Activated T-cell treated with anti-CD3 and anti-CD28 coated beads for 4 hours (primary cell): ENCODE data around the gene KLHL41.
"Not testable (repeated sequence)": the region's sequence is repeated elsewhere in the genome, so short reads cannot be mapped to it uniquely, and the experiment has no call there.

Source experiments
- DNase-seq: peaks from one replicate; pipeline ENCODE4 v3.0.0-alpha.2; 2020

The KLHL41 gene

DNA sequence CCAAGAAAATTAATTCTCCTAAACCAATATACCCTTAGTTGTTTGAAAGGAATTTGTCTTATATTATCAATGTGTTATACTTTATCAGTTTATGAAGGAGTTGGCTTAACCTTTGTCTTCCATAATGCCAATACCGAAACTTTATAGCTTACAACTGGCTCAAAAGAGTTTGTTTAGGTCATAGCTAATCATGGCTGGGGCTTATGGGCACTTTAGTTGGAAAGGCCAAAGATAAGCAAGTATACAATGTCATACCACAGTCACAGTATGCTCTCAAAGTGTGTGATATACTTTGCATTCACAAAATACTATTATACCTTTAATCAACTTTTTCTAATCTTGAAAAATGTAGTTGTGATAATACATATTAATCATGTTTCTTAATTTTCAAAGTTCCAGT lies 2.3 kb downstream of the KLHL41 start:
- no peak for DNase-seq

DNA sequence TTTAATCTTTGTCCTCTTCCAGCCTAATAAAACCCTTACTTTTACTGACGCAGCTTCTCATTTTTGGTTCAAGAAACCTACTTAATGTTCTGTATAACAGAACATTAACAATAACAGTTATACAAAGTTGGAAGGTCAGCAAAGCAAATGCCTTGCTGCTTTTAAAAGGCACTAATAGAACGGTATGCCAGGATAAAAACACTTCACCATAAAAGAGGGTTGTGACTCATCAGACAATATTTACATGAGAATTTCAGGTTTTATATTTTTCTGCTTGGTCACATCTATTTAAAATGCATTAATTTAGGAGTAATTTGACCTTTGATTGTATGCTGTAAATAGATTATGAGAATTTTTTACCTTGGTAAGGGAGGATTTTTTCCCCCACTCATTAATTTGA lies 3.0 kb downstream of the KLHL41 start:
- no peak for DNase-seq

DNA sequence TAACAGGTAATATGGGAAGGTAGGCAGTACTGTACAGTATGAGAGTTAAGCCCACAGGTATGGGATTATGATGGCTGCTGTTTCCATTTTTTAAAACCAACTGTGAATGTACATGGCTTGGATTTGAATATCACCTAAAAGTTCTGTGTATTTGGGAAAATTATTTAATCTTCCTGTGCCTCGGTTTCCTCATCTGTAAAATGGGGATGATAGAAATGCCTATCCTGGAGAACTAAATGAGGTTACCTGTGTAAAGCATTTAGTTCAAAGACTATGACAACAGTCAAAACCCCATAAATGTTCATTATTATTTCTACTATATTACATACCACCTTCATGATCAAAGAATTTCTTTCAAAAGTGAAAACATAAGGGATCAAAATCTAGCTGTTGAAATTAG lies 3.6 kb downstream of the KLHL41 start:
- DNase-seq: no peak

DNA sequence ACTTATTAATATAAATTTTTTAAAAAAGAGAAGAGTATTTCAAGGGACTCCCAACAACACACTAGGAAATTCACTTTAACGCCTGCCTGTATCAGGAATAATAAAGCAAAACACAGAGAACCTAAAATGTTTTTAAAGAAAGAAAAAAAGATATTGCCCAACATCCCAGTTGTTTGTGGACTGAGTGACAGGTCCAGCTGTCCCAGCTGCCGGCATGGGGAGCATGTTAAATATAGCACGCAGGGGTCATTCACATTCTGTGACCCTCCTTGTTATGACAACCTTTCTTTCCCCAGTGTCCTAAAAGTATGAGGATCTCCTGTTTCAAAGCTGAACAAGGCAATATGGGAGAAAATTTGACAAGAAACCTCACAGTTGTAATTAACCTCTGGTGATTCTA lies 4.4 kb downstream of the KLHL41 start:
- no peak for DNase-seq

DNA sequence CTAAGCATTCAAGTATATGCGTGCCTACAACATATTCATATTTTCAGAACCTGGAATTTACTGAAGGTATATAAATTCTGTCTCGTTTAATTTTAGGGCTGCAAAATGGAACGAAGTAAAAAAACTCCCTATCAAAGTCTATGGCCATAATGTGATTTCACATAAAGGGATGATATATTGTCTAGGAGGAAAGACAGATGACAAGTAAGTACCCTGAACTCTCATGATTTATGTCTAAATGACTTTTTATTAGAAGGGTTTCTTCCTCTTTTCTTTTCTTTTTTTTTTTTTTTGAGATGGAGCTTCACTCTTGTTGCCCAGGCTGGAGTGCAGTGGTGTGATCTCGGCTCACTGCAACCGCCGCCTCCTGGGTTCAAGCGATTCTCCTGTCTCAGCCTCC lies 5.3 kb downstream of the KLHL41 start:
- DNase-seq: not testable (repeated sequence)

DNA sequence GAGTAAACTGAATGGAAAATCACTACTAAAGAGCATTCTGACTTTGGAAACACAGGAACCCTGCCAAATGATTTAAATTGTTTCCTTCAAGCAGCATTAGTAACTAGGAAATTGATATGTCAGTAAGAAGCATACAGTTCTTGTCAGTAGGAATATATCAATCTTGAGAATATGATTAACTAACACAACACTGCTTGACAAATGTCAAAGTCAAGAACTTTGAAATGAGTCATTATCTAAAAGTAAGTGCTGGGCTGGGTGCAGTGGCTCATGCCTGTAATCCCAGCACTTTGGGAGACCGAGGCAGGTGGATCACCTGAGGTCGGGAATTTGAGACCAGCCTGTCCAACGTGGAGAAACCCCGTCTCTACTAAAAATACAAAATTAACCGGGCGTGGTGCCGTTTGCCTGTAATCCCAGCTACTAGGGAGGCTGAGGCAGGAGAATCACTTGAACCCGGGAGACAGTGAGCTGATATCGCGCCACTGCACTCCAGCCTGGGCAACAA lies 7.0 kb downstream of the KLHL41 start:
- not testable (repeated sequence) for DNase-seq

DNA sequence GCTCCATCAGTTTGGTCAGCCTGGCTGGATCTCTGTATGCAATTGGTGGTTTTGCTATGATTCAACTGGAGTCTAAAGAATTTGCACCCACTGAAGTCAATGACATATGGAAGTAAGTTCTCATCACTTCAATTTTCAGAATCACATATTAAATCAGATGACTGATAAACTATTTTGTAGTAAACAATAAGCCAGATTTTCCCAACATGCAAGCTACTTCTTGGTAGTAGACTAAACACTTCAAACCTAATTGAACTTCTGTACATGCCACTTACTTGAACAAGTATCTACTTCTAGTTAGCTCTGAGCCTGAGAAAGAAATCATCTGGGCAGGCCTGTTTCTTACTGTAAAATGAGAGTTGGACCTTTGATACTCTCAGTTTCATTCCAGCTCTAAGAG lies 11.4 kb downstream of the KLHL41 start:
- no peak for DNase-seq

DNA sequence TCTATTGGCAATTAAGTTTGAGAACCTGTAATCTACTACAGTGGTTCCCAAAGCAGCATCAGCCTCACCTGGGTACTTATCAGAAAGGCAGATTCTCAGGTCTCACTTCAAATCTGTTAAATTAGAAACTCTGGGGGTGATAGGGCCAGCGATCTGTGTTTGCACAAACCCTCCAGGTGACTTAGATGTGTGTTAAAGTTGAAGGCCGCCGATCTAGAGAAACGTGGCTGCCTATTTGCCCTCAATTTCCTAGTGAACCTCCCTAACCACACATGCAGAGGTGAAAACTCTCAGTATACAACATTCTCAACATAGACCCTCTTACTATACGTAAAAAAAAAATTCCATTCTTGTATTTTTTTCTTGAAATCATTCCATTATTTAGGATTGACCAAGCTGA lies 14.2 kb downstream of the KLHL41 start:
- DNase-seq: no peak

DNA sequence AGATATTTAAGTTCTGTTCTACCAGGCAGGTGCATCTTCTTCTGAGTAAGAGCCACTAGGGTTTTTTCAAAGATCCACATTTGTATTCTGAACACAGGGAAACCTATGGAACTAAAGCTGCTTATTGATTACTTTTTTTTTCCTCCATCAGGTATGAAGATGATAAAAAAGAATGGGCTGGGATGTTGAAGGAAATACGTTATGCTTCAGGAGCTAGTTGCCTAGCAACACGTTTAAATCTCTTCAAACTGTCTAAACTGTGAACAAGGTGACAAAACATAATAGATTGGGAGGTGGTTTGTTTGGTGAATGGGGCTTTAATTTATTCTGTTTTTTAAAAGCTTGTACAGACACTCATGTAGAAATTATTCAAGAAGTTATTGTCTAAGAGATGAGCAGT lies 15.9 kb downstream of the KLHL41 start:
- no peak for DNase-seq

DNA sequence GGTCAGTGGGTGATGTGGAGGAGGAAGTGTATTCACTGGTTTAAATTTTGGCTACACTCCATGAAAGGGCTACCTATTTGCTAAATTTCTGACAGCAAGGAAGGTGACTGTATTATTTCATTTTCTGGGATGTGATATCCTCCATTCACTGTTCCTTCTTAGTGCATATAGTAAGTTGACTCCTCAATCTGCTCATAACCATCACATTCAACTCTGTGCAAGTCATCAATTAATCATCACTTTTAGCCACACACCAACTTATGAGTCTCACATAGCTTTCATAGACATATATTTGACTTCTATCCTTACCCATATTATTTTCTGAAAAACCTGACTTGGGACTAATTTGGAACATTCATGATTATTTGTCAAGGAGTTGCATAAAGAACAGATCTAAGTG lies 16.9 kb downstream of the KLHL41 start:
- no peak for DNase-seq

DNA sequence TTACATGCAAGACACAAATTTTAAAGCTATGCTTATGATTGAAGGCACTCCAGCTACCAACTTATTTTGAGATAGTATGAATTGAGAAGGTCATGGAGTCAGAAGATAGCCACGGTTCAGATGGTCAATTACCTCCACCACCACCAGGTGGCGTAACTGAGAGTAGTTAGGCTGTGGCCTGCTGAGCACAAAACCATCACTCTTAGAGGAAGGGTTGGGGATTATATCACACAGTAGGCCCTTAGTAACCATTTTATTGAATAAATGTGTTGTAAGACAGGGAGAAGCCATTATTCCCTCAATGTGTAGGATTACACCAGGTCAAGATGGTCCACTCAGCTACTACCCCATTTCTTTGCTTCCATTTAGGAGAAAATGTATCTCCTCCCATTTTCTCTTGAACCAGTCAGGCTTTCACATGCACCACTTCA lies 18.8 kb downstream of the KLHL41 start:
- DNase-seq: peak; percentile 73

DNA sequence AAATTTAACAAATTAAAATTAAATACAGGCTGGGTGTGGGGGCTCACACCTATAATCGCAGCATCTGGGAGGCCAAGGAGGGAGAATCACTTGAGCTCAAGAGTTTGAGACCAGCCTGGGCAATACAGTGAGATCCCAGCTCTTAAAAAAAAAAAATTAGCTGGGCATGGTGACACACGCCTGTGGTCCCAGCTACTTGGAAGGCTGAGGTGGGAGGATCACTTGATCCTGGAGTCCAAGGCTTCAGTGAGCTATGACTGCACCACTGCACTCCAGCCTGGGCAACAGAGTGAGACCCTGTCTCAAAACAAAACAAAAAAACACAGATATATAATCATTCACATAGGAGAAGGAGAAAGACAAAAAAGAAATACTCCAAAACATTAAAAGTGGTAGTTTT lies 30.0 kb downstream of the KLHL41 start:
- DNase-seq: not testable (repeated sequence)

DNA sequence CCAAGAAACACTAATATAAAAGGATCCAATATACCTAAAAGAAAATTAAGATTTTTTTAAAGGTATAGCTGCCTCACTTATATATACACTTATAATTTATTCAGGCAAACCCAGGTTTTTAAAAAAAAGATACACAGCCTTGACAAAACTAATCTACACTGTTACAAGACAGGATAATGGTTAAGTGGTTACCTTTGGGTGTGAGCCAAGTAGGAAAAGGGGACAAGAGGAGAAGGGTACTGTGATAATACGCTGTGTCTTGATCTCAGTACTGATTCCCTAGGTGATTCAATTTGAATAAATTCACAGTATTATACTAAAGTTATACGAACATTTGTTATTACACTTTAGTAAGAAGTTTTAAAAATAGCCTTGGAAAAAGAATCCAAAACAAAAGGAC lies 30.6 kb downstream of the KLHL41 start:
- no peak for DNase-seq

DNA sequence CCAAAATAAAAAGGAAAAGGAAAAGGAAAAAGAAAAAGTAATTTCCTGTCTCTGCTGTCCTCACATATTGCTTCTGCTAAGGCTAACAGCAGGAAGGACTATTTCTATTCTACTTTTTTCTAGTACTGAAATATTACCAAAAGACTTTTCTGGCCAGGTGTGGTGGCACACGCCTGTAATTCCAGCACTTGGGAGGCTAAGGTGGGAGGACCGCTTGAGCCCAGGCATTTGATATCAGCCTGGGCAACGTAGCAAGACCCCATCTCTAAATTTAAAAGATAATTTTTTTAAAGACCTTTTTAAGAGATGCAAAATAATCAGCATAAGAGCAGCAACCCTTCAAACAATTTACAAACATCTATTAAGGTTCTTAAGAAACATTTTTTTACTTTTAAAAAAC lies 32.9 kb downstream of the KLHL41 start:
- DNase-seq: no peak

DNA sequence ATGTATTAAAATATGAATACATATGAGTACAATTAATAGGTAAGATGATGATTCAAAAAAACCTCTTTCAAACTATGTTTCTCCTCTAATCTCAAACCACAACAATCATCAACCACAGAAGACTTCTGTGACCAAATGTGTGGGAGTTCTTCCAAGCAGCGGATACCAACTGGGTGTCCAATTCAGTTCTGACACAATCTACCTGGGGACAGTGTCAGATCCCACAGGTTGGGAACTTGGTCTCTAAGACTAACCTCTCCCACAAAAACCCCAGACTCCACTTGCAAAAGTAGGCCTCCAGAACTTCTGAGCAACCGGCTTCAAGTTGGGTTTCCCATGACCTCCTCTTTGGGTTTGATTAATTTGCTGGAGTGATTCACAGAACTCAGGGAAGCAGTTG lies 37.3 kb downstream of the KLHL41 start:
- no peak for DNase-seq

DNA sequence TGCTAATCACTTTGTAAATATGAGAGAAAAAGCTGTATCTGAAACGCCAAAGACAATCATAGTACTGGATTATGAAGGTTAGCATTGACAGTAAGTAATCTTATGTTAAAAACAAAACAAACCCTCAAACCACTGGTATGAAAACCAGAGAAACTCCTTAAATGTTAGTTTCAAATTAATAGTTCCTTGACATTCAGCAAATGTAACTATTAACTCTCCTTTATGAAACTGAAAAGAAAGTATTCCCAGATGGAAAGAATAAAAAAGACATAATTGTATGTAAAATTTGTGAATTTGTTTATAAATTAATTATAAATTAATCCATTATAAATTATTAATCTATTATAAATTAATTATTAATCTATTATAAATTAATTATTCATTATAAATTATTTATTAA lies 51.9 kb downstream of the KLHL41 start:
- no peak for DNase-seq

DNA sequence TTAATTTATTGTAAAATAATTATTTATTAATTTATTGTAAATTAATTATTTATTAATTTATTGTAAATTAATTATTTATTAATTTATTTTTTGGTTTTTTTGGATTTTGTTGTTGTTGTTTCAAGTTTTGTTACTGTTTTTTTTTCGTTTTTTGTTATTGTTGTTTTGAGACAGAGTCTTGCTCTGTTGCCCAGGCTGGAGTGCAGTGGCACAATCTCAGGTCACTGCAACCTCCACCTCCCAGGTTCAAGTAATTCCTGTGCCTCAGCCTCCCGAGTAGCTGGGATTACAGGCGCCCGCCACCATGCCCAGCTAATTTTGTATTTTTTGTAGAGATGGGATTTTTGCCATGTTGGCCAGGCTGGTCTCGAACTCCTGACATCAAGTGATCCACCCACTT lies 52.6 kb downstream of the KLHL41 start:
- not testable (repeated sequence) for DNase-seq

DNA sequence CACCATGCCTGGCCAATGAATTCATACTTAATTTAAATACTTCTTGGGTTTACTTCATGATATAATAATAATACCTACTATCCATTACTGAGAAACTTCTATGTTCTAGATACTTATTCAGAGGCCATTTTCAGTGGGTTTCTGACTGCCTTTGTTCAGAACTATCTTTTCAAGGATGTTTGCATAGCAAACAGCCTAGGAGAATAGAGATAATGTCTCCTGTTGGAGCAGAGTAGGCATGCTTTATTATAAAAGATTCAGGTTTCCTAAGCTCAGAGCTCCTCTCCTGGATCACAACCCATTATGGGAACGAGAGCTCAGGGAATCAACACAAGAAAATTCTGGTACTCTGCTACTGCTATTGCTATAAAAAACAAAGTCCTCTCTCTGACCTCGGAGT lies 53.0 kb downstream of the KLHL41 start:
- no peak for DNase-seq

DNA sequence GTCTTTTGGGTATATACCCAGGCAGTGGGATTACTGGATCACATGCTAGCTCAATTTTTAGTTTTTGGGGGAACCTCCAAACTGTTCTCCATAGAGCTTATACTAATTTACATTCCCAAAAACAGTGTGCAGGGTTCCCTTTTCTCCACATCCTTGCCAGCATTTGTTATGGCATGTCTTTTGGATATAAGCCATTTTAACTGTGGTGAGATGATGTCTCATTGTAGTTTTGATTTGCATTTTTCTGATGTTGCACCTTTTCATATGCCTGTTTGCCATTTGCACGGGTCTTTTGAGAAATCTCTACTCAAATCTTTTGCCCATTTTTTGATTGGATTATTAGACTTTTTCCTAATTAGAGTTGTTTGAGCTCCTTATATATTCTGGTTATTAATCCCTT lies 56.2 kb downstream of the KLHL41 start:
- no peak for DNase-seq

DNA sequence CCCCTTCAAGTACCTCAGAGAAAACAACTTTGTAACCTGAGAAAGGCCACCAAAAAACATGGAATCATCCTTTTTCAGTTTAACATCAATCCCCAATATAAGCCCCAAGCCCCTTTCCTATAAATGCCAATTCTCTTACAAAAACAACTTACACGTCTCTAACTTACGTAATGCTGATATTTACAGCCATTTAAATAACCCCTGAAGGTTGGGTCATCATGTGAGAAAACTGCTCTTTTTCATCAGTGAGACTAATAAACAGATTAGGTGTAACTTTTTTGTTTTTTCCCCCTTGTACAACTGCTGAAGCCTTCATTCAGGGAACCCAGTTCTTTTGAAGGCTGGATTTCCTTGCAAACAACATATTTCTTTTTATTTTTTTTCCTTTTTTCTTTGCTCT lies 60.4 kb downstream of the KLHL41 start:
- DNase-seq: no peak

DNA sequence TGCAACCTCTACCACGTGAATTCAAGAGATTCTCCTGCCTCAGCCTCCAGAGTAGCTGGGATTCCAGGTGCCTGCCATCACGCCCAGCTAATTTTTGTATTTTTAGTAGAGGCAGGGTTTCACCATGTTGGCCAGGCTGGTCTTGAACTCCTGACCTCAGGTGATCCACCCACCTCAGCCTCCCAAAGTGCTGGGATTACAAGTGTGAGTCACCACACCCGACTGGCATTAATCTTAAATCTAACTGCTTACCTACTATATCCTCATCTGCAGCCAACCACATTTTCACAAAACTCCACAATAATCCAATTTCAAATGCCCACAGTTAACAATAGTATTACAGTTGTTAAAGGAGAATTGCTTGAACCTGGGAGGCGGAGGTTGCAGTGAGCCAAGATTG lies 61.2 kb downstream of the KLHL41 start:
- DNase-seq: not testable (repeated sequence)

DNA sequence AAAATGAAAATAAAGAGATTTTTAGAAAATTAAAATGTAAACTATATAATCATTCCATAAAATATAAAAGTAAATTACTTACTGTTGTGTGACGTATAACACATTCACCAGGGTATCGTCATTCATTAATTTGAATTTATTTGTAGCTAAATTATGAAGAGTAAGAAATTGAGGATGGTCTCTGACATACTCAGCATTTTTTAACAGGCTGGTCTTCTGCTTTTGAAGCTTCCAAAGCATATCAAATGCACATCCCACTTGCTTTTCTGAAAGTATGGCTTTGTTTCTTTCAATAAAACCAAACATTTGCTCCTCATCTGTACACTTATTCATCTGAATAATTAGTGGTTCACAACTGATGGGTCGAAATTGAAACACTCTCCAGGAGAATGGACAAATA lies 62.1 kb downstream of the KLHL41 start:
- no peak for DNase-seq

DNA sequence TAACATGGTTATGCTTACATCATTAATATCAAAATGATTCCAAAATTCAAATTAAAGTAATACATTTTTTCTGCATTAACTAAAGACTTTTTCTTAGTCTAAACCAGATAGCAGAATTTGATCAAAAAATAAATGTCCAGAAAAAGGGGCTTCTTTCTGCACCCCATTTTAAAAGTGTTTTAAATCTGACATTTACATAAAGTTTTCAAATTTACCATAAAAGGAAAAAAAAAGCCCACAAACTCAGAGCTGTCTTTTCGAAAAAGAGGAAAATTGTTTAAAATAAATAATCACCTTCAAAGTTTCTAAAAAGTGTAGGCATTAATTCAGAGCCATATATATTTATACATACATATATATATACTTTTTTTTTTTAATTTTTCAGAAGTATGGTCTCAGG lies 62.7 kb downstream of the KLHL41 start:
- no peak for DNase-seq

DNA sequence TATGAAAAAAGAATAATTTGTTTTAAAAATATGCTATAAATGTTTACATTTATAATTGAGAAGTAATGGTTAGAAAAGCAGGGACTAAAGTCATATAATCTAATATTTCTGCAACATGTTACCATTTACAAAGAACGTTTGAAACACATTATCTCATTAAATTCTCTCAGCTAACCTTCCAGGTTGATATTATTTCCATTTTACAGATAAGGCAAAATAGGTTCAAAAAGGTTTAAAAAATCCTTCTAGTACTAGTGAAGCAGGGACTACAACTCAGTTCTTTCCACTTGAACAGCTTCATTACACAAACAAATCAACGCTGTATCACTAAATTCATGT lies 63.3 kb downstream of the KLHL41 start:
- DNase-seq: no peak

DNA sequence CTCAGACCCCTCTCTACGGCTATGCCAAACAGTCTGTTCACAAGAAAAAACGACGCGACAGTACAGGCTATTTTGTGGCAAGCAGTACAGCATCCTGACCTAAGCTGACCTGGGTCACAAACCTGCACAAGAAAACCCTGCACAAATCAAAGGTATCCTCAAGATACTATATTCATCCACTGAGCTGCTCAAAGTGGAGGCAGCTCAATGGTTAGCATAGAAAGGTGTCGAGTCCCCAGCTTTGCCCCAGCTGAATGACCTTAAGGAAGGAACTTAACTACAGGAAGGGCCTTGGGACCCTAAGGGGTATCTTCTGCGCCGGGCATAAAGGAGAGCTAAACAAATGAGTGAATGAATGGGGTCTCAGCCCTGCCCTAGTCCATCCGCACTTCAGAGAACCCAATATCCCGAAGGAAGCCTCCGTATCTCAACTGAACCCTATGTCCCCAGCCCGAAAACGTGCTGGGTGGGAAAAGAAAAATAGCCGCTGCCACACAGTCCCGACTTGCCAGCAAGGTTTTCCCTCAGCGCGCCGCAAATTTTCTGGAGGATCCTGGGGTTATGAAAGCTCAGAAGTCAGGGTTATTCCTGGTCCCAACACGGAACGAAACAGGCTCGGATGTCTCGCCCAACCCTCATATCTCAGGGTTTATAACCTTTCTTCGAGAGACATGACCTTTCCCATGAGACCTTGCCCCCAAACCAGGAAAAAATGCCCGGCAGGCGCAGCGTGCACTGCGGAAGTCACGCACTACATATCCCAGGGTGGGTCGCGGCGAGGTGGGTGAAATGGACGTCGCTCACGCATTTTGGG lies 63.9 kb downstream of the KLHL41 start, which contains the start of gene FASTKD1:
FASTKD1 (minus strand) TSS at position 706 of the 814 bp plus-strand sequence. CDS start 1,836 bp downstream, outside the sequence.
- DNase-seq: peak; percentile 84
